COR-L47 (cell line): ENCODE data around the gene VASP.

Experiments used
- DNase-seq: peaks from one replicate; lab custom pipeline; 2025; lab: John Stamatoyannopoulos, UW

VASP gene

DNA sequence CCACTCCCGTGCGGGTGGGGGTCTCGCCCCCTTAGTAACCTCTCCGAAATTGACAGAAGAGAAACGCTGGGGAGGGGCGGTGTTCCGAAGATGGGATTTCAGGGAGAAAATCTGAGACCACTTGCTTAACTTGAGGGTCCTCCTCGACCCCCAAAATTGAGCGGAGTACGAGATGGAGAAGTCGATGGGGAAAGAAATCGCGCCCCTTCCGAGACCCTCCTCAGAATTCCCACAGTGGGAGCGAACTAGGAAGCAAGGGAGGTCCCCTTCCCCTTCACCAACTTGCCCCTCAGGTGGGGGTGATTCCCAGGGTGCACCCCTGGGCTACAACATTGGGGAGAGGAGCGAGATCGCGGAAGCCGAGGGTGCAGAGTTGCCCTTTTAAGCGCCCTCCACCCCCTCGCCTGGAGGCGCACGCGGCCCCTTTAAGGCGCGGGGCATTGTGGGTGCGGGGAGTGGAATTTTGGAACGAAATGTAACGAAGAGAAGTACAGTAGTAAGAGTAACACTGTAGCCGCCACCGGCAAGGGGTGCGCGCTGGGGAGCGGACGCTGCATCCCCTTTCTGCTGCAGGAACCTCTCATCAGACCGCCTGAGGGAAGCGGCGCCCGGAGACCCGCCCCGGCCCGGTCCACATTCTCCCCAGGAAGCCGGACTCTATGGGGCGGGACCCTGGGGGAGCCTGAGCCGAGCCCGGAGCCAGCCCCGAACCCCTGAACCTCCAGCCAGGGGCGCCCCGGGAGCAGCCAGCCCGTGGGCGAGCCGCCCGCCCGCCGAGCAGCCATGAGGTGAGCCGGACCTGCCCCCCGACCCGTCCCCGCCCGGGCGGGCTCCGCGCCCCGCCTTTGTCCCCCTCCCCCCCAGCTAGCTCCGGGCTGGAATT, at the start of gene VASP:
Gene VASP, plus strand, starts transcription at position 491 of the 883 bp plus-strand sequence. Its CDS starts 293 bp downstream, at position 784.
- peak; percentile 44 for DNase-seq

DNA sequence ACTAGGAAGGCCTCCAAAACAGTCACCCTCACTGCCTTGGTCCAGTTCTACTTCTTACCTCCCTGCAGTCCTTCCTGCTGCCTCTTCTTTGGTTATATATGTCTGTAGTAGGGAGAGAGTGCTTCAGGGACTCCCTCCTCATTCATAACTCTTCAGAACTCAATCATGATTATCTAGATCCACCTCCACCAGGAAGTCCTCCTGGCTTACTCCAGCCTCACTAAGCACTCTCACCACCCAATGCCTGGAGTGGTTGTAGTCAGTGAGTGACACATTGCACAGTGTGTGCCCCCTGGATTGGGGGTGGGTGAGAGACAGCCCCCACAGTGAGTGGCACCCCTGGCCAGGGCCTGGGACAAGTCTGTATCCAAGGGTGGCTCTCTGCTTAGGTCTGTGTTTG, 49.5 kb upstream of the VASP start:
- no peak for DNase-seq

DNA sequence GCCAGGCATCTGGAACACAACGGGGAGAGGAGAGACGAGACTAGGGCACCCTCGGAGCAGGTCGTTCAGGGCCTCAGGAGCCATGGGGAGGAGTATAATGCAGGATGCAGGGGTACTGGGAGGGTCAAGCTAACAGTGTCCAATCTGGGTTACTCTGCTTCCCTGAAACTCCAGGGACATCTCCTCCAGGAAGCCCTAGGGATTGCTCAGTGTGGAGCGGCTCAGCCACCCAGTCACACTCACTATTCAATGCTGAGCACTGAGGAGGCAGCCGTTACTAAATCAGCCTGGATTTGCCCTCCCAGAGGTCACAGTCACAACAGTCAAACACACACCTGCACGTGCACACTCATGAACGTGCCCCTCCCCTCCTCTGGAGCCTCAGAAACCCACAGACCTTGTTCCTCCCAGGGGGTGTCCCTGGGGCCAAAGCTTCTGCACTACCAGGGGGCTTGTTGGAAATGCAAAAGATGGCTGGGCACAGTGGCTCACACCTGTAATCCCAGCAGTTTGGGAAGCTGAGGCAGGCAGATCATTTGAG, 46.4 kb upstream of the VASP start:
- DNase-seq: no peak

DNA sequence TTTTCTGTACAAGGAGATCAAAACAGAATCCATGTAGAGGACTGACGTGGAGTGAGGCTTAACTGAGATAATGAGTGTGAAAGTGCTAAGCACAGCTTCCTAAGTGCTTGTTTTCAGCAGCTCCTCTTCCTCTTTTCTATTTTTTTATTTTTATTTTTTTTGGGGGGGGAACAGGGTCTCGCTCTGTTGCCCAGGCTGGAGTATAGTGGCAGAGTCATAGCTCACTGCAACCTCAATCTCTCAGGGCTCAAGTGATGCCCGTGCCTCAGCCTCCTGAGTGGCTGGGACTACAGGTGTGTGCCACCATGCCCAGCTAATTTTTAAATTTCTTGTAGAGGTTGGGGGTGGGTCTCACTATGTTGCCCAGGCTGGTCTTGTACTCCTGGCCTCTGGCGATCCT, 45.1 kb upstream of the VASP start:
- no peak for DNase-seq

DNA sequence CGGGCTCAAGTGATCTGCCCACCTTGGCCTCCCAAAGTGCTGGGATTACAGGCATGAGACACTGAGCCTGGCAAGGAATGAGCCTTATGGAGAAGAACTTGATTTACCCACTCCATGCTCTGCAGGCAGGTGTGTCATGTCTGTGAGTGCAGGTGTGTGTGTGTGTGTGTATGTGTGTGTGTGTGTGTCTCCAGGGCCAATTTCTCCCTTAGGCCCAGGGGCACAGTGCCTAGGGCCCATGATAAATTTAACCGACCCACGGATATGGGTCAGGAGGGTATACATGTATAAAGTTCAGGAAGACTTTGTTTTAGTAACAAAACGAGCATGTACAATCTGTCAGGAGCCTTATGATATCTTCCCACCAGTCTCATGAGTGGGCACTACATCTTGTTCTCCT, 44.0 kb upstream of the VASP start:
- no peak for DNase-seq

DNA sequence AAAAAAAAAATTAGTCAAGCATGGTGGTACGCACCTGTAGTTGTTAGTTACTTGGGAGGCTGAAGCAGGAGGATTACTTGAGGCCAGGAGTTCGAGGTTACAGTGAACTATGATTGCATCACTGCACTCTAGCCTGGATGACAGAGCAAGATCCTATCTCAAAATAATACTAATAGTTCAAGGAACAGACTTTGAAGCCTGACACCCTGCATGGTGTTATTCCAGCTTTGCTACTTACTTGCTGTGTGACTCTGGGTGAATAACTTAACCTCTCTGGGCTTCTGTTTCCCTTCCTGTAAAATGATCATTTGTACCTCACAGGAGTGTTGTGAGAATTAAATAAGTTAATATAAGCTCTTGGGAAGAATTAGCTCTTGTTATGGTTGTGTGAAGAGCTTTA, 43.0 kb upstream of the VASP start:
- DNase-seq: no peak

DNA sequence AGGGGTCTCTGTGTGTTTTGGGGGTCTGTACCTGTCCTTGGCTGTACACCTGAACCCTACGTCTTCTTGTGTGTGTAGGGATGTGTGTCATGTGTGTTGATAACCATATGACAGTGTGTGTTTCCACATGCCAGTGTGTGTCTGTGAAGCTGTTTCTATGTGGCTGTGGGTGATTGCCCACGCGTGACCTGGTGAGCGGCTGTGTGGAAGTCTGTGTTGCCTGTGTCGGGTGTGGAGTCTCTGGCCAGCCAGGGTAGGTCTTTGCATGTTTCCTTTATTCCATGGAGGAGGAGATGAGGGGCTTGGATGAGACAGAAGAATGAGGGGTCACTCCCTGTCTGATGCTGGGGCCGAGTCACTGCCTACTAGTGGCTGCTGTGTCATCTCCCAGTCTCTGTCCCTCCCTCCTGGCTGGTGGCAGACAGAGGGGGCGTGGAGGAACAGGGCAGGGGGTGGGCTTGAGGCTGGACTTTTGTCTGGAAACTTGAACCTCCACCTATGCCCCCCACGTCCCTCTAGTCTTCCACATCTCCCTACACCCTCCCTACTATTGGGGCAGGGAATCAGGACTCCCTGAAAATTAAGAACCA, 42.3 kb upstream of the VASP start:
- DNase-seq: no peak

DNA sequence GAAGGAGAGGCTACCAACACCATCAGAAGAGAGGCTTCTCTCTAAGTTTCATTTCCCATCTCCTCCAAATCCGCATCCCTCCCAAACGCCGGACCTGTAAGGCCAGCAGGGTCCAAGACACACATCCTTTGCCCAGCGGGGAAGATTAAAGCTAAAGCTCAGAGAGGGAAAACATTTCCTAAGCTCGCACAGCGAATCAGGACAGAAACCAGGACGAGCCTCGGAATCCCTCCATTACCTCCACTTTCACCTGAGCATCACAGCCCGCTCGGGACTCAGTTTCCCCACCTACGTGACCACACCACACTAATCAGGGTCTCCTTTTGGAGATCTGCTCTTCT, 40.2 kb upstream of the VASP start:
- no peak for DNase-seq

DNA sequence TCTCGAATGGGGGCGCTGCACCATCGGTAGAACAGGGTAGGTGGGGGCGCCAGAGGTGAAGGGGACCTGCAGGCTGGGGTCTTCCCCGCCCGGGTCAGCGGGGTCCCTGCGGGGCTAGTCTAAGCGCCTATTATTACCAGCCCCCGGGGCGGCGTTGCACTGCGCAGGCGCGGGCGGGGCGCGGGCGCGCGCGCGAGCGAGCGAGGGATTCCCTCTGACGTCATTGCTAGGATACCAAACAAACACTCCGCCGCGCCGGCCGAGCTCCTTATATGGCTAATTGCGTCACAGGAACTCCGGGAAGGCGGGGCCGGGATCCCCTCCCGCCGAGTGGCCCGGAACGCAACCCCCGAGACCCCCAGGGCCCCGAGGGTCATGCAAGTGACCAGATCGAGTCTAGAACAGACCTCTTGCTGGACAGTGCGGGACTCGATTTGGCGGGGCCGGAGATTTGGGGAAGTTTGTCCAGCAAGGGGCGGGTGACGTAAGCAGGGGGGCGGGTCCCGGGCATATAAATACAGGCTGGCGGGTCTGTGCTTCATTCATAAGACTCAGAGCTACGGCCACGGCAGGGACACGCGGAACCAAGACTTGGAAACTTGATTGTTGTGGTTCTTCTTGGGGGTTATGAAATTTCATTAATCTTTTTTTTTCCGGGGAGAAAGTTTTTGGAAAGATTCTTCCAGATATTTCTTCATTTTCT, 39.7 kb upstream of the VASP start, which contains the start of gene FOSB:
Gene FOSB, plus strand, starts transcription at position 541 of the 703 bp plus-strand sequence. CDS start 591 bp downstream, outside the sequence.
- DNase-seq: peak; percentile 95

DNA sequence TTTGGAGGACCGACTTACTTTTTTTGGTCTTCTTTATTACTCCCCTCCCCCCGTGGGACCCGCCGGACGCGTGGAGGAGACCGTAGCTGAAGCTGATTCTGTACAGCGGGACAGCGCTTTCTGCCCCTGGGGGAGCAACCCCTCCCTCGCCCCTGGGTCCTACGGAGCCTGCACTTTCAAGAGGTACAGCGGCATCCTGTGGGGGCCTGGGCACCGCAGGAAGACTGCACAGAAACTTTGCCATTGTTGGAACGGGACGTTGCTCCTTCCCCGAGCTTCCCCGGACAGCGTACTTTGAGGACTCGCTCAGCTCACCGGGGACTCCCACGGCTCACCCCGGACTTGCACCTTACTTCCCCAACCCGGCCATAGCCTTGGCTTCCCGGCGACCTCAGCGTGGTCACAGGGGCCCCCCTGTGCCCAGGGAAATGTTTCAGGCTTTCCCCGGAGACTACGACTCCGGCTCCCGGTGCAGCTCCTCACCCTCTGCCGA, 39.1 kb upstream of the VASP start:
- DNase-seq: no peak

DNA sequence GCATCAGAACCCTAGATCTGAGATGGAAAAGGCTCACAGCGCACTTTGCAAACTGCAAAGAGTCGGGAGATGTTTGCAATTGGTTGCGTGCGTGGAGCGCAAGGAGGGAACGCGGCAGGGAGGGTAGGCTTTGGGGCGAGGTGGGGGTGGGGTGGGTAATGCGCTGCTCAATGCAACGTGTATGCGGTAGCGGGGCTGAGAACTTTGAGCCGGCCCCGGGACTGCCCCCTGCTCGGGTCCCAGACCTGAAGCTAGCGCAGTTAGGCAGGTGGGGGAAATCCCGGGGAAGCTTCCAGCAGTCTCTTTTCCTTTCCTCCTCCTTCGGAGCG, 38.5 kb upstream of the VASP start:
- DNase-seq: no peak

DNA sequence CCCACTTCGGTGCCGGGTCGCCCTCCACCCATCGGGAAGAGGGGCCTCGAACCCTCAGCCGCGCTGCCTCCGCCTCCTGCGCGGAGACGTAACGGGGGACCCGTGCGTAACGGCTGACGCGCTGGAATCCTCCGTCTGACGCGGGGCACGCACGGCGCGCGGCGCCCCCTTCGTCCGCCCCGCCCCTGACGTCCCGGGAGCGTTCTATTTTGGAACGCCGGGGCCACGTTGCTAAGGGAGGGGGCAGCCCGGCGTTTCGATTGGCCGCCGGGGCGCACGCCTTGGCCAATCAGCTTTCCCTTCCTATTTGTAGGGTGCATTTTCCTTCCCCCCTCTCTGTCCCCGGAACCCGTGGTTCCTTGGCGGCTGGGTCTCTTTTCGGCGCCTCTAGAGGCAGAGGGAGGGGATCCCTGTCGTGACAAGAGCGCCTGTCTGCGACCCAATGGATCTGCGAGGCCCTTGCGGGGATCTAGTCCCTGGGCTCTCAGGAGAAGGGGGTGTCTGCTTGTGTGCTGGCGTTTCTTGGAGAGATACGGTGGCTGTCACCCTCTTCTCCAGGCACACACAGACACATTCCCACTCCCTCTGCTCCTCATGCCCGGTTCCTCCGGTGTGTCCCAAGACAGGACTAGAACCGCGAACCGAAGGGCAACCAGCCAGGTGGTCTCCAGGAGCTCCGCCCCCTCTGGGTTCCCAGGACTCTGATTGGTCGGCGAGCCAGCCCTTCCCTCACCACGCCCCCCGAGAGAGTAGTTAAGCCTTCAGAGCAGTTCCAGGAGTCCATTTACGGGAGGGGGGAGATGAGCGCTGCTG, 37.9 kb upstream of the VASP start:
- DNase-seq: peak; percentile 82

DNA sequence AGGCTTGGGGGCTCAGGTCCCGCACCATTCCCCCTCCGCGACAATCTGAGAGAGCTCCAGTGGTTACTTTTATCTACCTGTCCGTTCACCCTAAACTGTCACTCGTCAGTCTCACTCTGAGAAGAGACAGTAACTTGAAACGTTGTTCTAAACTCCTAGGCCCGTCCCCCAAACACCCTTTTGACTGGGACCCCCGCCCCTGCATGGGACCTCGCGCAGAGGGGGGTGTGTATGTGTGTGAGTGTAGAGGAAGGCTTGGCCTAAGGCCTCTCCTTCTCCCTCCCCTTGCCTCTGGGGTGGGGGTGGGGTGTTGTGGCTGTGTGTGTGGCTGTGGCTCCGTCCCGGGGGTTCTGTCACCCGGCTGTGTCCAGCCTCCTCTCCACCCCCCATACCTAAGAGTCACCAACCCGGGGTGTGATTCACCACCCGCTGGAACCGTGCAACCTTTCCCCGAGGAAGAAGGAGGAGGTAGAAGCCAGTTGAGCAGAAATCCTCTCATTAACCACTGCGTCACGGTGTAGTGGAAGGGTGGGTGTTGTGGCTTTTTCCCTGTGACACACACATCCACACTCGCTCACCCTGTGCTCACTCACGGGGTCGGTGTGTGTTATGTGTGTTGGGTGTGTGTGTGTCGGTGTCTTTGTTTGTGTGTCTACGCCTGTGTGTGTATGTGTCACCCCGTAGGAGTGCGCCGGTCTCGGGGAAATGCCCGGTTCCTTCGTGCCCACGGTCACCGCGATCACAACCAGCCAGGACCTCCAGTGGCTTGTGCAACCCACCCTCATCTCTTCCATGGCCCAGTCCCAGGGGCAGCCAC, 37.1 kb upstream of the VASP start:
- no peak for DNase-seq

DNA sequence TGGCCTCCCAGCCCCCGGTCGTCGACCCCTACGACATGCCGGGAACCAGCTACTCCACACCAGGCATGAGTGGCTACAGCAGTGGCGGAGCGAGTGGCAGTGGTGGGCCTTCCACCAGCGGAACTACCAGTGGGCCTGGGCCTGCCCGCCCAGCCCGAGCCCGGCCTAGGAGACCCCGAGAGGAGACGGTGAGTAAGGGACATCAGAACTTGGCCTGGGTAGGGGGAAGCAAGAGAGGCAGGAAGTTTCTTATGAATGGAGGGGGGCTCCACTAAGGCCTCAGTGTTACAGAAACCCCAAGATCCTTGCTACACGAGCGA, 36.6 kb upstream of the VASP start:
- DNase-seq: no peak

DNA sequence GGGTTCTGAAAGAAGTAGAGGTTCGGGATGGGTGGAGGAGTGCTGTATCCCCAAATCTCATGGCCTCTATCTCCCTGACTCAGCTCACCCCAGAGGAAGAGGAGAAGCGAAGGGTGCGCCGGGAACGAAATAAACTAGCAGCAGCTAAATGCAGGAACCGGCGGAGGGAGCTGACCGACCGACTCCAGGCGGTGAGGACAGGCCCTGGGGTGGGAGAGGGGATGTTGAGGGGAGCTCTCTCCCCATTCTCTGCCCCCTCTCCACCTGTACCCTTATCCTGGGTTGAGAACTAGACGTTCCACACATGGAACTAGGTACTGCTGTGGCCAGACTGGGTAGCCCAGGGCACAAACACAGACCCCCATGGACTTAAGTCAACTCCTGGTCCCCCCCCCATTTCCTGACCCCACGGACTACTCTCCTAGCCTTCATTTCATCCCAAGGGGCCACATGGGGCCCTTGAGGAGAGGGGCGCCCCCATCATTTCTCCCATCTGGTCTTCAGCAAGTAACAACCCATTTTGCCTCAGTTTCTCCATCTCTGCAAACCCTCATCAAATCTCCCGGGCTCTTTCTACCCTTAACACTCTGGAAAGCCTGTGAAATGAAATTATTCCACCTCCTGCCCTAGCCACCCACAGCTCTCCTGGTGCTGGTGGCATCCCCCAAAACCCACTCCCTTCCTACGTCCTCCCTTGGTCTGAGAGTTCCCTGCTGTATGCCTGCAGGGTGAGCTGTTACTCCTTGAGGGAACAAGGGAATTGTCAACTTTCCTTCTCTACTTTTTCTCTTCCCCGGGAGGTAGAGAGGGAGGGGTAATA, 36.0 kb upstream of the VASP start:
- DNase-seq: no peak

DNA sequence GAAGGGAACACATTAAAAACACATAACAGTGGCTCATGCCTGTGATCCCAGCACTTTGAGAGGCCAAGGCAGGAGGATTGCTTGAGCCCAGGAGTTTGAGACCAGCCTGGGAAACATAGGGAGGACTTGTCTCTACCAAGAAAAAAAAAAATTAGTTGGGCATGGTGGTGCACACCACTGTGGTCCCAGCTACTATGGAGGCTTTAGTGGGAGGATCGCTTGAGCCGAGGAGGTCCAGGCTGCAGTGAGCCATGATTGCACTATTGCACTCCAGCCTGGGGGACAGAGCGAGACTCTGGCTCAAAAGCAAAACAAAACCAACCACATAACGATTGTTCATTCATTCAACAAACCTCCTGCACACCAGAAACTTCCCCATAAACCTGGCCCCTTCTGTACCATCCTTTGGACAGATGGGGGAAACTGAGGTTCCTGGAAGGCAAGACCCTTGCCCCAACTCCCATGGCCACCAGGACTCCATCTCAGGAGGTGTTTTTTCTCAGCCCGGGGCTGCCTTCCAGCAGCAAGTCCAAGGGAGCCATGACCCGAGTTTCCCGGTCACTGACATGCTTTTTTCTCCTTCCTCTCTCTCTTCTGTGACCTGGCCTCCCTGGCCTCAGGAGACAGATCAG, 35.2 kb upstream of the VASP start:
- DNase-seq: no peak

DNA sequence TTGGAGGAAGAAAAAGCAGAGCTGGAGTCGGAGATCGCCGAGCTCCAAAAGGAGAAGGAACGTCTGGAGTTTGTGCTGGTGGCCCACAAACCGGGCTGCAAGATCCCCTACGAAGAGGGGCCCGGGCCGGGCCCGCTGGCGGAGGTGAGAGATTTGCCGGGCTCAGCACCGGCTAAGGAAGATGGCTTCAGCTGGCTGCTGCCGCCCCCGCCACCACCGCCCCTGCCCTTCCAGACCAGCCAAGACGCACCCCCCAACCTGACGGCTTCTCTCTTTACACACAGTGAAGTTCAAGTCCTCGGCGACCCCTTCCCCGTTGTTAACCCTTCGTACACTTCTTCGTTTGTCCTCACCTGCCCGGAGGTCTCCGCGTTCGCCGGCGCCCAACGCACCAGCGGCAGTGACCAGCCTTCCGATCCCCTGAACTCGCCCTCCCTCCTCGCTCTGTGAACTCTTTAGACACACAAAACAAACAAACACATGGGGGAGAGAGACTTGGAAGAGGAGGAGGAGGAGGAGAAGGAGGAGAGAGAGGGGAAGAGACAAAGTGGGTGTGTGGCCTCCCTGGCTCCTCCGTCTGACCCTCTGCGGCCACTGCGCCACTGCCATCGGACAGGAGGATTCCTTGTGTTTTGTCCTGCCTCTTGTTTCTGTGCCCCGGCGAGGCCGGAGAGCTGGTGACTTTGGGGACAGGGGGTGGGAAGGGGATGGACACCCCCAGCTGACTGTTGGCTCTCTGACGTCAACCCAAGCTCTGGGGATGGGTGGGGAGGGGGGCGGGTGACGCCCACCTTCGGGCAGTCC, 34.5 kb upstream of the VASP start:
- no peak for DNase-seq

DNA sequence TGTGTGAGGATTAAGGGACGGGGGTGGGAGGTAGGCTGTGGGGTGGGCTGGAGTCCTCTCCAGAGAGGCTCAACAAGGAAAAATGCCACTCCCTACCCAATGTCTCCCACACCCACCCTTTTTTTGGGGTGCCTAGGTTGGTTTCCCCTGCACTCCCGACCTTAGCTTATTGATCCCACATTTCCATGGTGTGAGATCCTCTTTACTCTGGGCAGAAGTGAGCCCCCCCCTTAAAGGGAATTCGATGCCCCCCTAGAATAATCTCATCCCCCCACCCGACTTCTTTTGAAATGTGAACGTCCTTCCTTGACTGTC, 34.0 kb upstream of the VASP start:
- DNase-seq: no peak
